DMS 273 treated with DMSO at 0.1 percent for 48 hours (cell line): ENCODE measurements around the gene NELL2.
"Not testable (repeated sequence)": the region's sequence is repeated elsewhere in the genome, so short reads cannot be mapped to it uniquely, and the experiment has no call there.

Experiments used
- DNase-seq: peaks from one replicate; lab custom pipeline; 2025; lab: John Stamatoyannopoulos, UW

The NELL2 gene

DNA sequence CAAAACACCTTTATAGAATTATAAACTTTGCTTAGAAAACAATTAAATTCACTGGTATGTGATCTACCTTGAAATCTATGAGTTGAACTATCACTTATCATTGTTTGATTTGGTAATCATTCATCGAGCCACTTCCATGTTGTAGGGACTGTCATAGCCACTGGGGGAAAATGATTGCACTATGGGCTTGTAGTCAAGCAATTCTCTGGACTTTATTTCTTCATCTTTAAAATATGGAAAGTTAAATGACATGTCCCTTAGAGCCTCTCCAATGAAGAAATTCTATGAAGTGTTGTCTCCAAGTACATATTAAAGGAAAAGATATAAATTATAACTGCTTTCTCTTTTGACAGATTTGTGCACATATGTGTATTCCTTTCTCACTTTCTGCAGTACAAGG is 97.3 kb downstream of the NELL2 start:
- DNase-seq = no peak

DNA sequence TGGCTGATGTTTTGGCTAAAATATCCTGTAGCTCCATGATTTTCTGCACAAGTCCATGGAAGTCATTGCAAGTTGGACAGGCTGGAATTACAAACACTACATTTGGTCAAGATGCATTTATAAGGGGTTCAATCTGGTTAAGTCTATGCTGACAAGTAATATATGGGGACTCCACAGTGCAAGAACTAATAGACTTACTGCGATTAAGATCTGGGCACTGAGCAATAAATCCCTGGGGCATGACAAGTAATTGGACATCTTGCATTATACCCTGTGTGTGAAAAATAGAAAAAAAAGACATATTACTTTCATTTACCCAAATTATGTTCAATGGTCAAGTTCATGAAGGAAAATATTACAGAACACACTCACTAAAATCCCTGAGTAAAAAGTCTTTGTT is 99.1 kb downstream of the NELL2 start:
- no peak for DNase-seq

DNA sequence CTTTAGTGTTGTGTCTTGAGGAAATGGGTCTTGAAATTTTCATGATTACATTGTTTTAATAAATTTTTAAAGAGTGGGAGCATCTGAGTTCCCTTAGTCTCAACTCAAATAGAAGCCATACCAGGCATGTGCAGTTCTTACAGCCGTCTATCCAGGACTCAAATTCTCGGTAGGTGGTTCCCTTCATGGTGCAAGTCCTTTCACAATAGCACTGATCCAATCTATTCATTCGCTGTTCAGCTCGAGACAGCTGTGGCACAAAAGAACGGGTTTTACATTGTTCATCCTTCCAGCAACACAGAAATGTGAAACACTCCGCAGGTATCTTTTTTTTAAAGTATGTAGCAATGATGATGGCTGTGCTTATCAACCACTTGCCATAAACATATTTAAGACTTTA is 100.2 kb downstream of the NELL2 start:
- no peak for DNase-seq

- no peak for DNase-seq
Measured at GRCh38 chr12:44774815-44775411, 101.2 kb downstream of the NELL2 start.

DNA sequence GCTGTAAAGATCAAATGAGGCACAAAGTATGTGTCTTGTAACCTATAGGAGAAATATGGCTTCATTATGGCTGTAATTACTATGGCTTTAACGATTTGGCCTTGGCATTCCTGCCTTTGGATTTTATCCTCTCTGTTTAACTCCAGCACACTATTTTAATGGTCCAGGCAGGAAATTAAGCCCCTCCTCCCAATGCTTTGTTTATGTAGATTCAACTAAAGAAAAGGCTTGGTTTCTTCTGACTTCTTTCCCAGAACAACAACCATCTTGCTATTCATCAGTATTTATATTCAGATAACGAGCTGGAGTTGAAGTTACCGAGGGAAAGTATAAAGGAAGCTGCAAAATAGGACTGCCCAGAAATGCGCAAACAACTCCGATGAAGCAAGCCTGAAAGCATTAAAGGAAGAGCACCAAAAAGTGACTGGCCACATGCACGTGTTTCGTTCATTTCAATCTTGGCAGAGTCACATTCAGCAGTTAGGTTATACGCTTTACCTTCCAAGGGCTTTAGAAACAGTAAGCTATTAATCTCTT is 104.6 kb downstream of the NELL2 start:
- no peak for DNase-seq

- no peak for DNase-seq
Measured at GRCh38 chr12:44765796-44766195, 110.3 kb downstream of the NELL2 start.

DNA sequence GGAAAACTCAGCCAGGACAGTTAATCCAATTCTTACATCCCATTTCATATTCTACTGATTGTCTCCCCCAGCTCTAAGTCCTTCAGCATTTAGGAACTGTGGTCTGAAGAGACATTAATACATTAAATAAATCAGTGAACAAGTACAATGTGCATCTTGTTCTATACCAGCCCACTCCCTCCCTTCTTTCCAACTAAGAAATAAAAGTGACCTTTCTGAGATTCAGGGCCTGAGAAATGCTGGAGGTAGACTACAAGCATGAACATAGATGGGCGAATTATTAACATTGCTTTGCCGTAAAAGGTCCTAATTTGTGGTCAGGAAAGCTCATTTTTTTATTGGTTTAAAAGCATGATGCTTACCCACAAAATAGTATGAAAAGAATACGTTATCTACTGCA is 113.1 kb downstream of the NELL2 start:
- DNase-seq = no peak

DNA sequence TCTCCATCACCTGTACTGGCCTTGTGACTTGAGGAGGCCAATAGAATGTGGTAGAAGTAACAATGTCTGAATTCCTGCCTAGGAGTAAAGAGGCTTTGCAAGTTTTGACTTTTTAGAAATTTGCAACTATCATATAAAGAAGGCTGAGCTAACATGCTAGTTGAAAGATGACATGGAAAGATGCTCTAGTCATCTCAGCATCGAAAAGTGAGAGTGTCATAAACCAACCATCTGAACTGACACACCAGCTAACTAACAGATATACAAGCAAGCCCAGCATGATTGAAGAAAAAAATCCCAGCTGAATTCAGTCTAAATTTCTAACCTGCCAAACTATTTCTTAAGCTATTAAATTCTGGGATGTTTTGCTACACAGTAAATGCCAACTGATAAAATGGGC is 116.8 kb downstream of the NELL2 start:
- DNase-seq = no peak

DNA sequence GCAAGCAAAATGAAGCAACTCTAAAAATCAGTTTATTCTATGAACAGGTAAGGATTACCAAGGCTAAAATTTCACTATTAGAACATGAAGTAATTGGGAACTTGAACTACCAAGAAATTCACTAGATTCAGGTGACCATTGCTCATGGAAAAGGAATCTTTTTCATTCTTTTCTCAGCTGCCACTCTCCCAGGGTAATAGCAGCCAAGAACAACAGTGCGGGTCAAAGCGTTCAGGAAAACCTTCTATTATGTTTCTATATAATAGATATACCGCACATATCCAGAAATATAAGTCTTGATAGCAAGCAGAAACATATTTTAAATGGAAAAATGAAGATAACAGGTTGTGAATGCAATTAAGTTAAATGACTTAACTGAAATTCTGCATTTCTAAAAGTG is 125.6 kb downstream of the NELL2 start:
- DNase-seq = no peak

DNA sequence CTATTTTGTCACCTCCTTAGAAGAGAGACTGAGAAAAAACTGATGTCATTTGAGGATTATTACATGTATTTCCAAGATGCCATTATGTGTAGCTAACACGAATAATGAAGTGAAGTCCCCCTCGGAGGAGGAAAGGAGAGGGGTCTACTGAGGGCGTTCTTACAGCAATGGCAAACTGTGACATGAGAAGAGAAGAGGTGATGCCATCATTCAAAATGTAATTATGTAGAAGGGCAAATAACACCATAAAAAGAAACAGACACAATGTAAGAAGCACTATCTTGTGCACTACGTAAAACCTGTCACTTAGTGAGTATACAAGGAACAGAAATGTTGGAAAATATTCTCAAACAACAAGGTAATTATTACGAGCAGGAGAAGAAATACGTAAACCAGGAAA is 126.5 kb downstream of the NELL2 start:
- no peak for DNase-seq

DNA sequence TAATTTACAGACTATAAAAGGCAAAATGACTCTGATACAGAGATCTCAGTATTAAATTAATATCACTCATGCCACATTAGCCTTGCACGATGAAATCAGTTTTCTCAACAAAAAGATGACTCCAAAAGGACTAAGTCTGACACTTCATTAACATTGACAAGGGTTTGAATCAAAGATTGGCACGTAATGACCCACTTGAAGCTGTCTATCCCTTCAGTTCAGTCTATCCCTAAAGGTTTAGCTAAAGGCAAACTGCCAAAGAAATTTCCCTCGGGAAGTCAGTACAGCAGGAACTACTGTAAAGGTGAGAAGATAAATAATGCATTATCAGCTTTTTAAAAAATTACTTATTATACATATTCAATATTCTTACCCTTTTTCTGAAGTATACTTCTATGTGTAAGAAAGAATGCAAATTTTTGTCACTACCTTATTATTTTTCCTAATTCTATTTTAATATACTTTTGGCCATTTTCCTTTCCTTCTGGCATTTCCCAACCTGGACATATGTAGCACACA is 127.1 kb downstream of the NELL2 start:
- DNase-seq = no peak

- not testable (repeated sequence) for DNase-seq
Measured at GRCh38 chr12:44741292-44741980, 134.7 kb downstream of the NELL2 start.

DNA sequence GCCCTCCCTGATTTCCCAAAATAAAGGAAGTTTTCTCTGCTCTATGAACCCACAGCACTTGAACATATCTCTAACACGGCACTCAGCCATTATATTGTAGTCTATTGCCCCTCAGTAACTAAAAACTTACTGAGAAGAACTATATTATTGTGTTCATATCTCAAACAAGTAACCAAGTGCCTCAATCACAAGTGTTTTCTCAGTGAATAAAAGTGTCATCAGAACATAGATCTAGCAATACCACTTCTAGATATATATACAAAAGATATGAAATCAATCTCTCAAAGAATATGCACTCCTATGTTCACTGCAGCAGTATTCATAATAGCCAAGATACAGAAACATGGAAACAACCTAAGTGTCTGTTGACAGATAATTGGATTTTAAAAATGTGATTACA is 138.1 kb downstream of the NELL2 start:
- DNase-seq = no peak

DNA sequence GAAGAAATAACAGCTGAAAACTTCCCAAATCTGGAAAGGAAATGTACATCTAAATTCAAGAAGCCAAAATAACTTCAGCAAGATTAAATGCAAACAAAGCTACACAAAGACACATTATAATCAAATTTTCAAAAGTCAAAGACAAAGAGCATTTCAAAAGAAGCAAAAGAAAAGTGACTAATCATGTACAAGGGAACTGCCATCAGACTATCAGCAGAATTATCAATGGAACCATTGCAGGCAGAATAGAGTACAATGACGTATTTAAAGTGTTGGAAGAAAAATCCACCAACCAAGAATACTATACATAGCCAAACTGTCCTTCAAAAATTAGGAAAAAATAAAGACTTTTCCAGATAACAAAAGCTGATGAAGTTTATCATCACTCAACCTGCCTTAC is 147.5 kb downstream of the NELL2 start:
- DNase-seq = no peak

DNA sequence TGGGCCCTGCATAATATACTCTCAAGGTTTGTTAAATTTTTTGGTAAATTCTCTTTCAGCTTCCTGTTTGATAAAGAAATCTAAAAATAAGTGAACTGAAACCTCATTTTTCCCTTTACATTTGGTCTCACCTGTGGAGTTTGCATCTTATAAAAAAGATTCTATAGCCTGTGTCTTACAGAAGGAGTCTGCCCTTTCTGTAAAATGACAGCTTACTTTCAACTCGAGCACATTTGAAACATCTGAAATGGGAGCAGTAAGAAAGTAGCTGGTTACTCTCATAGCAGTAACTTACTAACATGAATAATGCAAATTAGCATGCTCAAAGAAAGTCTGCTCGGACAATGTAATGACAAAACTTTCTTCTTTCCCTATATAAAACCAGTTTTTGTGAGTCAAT is 155.8 kb downstream of the NELL2 start:
- no peak for DNase-seq

GRCh38 chr12:44717612-44718011 is 158.5 kb downstream of the NELL2 start:
- DNase-seq = no peak

- no peak for DNase-seq
Measured at GRCh38 chr12:44716711-44717110, 159.4 kb downstream of the NELL2 start.

DNA sequence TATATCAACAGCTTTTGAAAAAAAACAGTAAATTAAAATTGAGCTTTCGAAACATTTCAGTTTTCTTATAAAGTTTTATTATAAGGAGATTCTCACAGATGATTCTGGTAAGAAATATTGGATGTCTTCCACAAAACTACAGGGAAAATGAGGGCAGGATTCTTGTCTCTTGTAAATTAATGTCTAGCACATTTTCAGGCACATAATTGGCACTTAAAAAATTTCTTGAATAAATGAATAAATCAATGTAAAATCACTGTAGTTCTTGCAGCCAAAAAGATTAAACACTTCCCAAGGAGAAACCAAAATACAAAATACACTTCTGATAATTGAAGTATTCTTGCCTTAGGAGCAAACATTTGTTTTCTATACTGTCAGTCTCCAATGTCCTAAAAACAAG is 164.4 kb downstream of the NELL2 start:
- no peak for DNase-seq

DNA sequence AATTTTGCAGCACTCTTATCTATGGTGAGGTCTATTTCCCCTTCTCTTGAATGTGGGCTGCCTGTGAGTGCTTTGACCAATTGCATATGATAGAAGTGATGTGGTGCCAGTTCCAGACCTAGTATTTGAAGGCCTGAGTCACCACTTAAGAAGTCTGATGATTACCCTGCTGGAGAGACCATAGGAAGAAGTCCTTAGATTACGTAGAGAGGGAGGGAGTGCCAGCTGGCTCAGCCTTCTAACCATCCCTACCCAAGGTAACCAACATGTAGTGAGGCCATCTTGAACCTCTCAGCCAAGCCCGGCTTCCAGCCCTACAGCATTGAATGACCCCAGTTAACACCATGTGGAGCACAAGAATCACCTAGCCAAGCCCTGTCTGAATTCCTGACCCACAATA is 166.9 kb downstream of the NELL2 start:
- no peak for DNase-seq

DNA sequence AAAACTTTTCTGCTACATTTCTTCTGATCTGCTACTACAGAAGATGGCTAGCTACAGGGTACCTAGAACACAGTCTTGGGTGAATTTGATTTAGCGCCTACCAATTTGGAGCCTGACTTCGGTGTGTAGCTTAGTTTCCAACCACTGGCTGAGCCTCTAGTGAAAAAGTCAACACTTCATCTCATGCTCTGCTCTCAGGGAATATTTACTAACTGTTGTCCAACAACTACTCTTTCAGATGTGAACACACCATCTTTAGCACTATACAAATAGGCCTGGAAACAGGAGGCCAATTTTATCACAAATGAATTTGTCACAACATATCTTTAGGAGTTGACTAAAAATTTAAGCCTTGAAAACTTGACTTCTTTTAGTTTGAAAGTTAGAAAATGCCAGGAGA is 167.9 kb downstream of the NELL2 start:
- DNase-seq = no peak

GRCh38 chr12:44703182-44703910 is 172.8 kb downstream of the NELL2 start:
- DNase-seq = no peak

DNA sequence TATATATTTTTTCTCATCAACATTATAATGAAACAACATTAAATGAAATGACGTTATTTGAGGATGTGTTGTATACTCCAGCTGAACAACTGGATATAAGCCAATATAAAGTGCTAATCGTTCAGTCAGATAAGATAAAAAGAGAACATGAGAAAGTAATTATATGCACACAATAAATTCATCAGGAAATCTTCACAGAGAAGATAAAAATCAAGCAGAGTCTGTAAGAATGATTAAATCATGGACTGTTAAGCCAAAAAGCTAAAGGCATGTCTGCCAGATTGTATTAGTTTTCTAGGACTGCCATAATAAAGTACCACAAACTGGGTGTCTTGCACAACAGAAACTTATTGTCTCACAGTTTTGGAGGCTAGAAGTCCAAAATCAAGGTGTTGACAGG is 178.6 kb downstream of the NELL2 start:
- DNase-seq = no peak

DNA sequence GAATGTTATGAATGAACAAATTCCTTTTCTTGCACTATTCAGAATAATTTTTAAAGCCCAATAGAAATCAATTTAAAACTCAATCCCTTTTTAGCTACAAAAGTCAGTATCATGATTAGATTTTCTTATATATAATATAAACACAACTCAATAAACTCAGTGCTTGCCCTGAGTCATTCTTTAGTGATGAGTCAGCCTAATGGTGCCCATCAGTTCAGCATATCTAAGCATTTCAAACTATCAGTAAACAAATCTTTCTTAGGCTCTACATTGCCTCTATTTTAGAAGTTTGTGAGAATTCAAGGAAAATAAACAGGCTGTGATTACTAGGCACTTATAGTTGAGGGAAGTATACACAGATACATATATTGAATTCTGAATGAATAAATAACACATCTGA is 179.6 kb downstream of the NELL2 start:
- DNase-seq = no peak
